ENCODE data around the gene IFI44L.

DNA sequence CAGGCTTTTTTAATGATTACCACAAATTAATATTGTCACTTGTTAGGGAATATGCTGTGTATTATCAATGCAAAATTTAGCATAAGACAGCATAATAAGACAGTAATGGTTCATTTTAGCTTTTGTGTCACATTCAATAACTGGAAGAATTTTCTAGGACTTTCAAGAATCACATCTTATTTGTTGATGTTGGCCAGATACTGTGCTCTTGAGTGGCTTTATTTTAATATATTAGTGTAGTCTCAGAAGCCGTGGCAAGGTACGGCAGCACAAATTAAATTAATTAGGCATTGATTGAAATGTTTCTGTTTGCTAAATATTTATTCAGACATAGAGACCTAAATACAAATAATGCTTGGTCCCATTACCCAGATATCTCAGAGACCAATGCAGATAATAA lies 10.4 kb downstream of the IFI44L start:
- no peak for TF ChIP-seq EZH2 (IDR thresholded peaks at IDR 0.05; ENCODE audit: borderline replicate concordance, insufficient read depth, low read length, poor library complexity, severe bottlenecking)
- TF ChIP-seq, protein P1, sequence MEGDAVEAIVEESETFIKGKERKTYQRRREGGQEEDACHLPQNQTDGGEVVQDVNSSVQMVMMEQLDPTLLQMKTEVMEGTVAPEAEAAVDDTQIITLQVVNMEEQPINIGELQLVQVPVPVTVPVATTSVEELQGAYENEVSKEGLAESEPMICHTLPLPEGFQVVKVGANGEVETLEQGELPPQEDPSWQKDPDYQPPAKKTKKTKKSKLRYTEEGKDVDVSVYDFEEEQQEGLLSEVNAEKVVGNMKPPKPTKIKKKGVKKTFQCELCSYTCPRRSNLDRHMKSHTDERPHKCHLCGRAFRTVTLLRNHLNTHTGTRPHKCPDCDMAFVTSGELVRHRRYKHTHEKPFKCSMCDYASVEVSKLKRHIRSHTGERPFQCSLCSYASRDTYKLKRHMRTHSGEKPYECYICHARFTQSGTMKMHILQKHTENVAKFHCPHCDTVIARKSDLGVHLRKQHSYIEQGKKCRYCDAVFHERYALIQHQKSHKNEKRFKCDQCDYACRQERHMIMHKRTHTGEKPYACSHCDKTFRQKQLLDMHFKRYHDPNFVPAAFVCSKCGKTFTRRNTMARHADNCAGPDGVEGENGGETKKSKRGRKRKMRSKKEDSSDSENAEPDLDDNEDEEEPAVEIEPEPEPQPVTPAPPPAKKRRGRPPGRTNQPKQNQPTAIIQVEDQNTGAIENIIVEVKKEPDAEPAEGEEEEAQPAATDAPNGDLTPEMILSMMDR (IDR thresholded peaks at IDR 0.05; ENCODE audit: poor library complexity, severe bottlenecking): no peak
- TF ChIP-seq POLR2AphosphoS5 (IDR thresholded peaks at IDR 0.05): no peak
- no peak for TF ChIP-seq EP300 (conservative IDR thresholded peaks at IDR 0.05; ENCODE audit: poor library complexity, severe bottlenecking)
